ELR (cell line): ENCODE data around the gene PCDHA9.
"Not testable (repeated sequence)": the region's sequence is repeated elsewhere in the genome, so short reads cannot be mapped to it uniquely, and the experiment has no call there.

ENCODE experiments used
- DNase-seq: peaks from one replicate; pipeline ENCODE4 v3.0.0-alpha.2; 2015; ENCODE audit warnings: low read depth

Gene PCDHA9

DNA sequence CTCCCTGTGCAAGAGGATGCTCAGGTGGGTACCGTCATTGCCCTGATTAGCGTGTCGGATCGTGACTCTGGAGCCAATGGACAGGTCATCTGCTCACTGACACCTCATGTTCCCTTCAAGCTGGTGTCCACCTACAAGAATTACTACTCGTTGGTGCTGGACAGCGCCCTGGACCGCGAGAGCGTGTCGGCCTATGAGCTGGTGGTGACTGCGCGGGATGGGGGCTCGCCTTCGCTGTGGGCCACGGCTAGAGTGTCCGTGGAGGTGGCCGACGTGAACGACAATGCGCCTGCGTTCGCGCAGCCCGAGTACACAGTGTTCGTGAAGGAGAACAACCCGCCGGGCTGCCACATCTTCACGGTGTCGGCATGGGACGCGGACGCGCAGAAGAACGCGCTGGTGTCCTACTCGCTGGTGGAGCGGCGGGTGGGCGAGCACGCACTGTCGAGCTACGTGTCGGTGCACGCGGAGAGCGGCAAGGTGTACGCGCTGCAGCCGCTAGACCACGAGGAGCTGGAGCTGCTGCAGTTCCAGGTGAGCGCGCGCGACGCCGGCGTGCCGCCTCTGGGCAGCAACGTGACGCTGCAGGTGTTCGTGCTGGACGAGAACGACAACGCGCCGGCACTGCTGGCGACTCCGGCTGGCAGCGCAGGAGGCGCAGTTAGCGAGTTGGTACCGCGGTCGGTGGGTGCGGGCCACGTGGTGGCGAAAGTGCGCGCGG is 28.5 kb downstream of the PCDHA9 start:
- not testable (repeated sequence) for DNase-seq

DNA sequence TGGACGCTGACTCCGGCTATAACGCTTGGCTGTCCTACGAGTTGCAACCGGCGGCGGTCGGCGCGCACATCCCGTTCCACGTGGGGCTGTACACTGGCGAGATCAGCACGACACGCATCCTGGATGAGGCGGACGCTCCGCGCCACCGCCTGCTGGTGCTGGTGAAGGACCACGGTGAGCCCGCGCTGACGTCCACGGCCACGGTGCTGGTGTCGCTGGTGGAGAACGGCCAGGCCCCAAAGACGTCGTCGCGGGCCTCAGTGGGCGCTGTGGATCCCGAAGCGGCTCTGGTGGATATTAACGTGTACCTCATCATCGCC is 29.0 kb downstream of the PCDHA9 start:
- no peak for DNase-seq

DNA sequence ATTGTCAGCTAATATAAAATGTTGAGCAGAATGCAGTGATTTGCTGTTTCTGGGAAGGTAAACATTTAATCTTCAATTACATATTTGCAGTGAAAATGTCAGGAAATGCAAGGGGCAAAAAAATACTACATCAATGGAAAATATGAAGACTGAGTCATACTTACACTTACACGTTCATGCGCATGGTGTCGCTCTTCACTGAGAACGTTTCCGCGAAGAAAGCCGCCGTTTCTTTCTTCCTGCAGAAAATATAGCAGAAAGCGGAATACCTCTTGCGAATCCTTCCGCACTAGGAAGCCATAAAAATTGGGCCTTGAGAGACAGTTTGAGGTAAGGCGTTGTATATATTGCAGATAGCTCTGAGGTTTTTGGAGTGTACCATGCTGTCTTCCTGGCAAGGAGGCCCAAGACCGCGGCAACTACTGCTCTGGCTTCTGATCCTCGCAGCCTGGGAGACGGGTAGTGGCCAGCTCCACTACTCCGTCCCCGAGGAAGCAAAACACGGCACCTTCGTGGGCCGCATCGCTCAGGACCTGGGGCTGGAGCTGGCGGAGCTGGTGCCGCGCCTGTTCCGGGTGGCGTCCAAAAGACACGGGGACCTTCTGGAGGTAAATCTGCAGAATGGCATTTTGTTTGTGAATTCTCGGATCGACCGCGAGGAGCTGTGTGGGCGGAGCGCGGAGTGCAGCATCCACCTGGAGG is 33.9 kb downstream of the PCDHA9 start, which contains the start of gene PCDHA13:
TSS of gene PCDHA13 (plus strand) at position 236 of the 702 bp plus-strand sequence. CDS start at position 381, 145 bp downstream.
- DNase-seq, result no peak

DNA sequence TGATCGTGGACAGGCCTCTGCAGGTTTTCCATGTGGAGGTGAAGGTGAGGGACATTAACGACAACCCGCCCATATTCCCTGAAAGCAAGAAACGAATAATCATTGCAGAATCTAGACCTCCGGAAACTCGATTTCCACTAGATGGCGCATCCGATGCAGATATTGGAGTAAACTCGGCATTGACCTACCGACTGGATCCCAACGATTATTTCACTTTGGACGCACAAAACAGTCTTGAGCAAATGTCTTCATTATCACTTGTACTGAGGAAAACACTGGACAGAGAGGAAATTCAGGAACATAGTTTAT is 34.4 kb downstream of the PCDHA9 start:
- DNase-seq, result peak; percentile 2

DNA sequence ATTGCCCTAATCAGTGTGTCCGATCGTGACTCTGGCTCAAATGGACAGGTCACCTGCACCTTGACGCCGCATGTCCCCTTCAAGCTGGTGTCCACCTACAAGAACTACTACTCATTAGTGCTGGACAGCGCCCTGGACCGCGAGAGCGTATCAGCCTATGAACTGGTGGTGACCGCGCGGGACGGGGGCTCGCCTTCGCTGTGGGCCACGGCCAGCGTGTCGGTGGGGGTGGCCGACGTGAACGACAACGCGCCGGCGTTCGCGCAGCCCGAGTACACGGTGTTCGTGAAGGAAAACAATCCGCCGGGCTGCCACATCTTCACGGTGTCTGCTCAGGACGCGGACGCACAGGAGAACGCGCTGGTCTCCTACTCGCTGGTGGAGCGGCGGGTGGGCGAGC is 35.2 kb downstream of the PCDHA9 start:
- no peak for DNase-seq

DNA sequence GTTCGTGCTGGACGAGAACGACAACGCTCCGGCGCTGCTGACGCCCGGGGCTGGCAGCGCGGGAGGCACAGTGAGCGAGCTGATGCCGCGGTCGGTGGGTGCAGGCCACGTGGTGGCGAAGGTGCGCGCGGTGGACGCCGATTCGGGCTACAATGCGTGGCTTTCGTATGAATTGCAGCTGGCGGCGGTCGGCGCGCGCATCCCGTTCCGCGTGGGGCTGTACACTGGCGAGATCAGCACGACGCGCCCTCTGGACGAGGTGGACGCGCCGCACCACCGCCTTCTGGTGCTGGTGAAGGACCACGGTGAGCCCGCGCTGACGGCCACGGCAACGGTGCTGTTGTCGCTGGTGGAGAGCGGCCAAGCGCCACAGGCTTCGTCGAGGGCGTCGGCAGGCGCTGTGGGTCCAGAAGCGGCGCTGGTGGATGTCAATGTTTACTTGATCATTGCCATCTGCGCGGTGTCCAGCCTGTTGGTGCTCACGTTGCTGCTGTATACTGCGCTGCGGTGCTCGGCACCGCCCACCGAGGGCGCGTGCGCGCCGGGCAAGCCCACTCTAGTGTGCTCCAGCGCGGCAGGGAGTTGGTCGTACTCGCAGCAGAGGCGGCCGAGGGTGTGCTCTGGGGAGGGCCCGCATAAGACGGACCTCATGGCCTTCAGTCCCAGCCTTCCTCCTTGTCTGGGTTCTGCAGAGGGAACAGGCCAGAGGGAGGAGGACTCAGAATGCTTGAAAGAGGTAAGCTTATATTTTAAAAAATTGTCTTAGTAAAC is 35.9 kb downstream of the PCDHA9 start:
- DNase-seq, result no peak
